NCI-H526 (cell line): ENCODE measurements around the gene RIMBP2.

ENCODE experiments used
- DNase-seq, 2 experiments: peaks; one replicate each; lab custom pipeline; 2025; lab: John Stamatoyannopoulos, UW

Gene RIMBP2

DNA sequence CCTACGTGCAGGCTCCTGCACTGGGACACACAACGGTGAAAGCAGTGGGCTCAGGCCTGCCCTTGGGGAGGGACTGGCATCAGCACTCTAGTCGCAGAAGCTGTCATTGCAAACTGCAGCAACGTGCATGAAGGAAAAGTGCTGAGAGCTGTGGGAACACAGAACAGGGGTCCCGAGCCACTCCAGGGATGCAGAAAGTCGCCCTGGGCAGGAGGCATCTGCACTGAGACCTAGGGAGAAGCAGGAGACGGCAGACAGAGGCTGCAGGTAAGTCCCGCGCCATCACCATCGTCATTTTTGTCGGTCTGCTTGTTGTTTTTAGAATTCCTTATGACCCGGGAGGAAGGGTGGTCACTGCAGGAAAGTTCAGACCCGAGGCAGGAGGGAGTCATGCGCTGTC is 21.6 kb upstream of the RIMBP2 start:
- DNase-seq: no peak

DNA sequence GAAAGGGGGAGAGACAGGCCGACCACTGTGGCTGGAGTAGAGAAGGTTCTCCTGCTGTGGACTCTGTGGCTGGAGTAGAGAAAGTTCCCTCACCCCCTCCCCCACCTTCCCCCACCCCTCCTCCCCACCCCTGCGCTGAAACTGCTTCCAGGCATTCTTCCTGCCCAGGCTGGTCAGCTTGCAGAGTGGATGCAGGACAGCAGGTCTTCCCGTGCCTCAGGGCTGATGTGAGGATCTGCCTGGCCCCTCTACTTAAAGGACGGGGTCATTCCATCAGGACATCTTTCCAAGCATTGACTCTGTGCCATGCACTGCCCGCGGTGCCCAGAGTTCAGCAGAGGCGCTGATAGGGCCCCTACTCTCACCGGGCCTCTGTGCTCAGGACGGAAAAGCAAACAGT is 13.2 kb upstream of the RIMBP2 start:
- no peak for DNase-seq

GRCh38 chr12:130728158-130729058 is 12.3 kb upstream of the RIMBP2 start:
- no peak for DNase-seq

GRCh38 chr12:130719263-130719859 is 3.3 kb upstream of the RIMBP2 start:
- DNase-seq: peak; percentile 30 to 52

GRCh38 chr12:130717752-130718151 is 1.7 kb upstream of the RIMBP2 start:
- no peak for DNase-seq

DNA sequence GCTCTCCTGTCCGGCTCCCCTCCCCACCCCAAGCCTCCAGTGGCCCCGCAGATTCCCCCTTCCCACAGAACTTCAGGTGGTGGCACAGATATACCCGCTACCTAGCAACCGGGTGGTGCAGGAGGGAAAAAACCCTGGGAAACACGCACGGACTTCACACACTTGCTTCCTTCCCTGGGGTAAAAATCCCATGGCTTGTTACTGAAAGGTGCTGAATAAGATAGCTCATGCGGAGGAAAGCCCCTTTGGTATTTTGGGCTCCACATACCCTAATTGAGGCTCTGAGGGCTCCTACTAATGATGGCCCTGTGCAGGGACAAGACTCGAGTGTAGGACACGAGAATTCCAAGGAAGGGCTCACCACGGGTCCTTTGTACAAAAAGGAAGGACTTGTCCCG is 869 bp upstream of the RIMBP2 start:
- DNase-seq: peak in 1 of 2 experiments; percentile 46

DNA sequence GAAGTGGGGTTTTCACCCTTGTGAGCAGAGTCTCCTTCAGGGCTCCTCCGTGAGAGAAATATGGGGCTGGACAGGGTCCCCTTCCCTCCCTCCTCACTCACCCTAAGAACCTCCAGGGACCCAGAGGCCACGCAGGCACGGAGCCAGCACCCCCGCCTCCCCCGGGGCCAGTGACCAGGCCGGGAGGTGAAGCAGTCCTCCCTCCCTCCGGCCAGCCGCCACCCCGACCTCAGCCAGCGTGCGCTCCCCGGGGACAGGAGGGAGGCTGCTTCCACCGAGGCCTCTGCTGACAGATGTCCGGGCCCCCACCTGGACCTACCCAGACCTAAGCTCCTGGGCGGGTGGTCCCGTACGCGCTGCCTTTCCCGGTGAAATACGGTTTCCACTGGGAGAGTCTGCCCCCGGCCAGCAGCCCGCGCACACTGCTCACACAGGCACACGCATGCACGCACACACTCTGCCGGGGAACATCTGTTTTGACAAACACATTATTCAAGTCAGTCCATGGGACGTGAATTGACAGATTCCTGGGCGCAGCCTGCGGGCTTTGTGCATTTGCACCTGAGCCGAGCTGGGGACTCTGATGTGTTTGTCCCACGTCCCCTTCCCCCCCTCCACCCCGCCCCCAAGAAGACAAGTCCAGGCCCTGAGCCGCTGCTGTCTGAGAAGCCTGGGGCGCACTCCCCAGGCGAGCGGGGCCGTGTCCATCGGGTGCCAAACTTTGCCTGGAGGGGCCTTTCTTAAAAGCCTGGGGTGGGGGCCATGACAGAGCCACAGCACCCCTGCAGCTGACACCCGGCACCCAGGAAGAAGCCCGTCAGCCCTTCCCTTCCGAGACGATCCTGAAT is 725 bp downstream of the RIMBP2 start:
- DNase-seq: peak; percentile 30 to 73

DNA sequence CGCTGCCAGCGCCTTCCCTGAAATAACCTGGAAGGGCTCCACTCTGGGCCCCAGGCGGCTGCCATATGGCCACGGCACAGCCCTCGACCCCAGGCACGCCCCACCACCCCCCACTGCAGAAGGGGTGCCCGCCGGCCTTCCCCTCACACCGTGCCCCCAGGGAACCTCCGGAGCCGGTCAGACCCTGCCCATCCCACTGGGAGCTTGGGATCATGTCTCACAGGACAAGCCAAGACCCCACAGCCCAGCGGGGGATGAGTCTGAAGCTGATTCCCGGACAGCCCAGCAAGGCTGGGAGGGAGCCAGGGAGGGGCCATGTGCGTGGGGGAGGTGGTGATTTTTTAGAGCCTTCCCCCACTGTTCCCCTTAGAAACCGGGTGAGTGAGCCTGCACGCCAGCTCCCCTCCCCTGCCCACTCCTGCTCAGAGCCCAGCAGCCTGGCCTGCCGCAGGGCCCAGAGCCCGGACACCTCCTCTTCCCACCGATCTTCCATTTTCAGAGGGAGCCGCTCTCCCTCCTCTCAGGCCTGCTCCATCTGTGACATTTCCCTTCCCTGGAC is 1.4 kb downstream of the RIMBP2 start:
- DNase-seq: peak in 1 of 2 experiments; percentile 55

DNA sequence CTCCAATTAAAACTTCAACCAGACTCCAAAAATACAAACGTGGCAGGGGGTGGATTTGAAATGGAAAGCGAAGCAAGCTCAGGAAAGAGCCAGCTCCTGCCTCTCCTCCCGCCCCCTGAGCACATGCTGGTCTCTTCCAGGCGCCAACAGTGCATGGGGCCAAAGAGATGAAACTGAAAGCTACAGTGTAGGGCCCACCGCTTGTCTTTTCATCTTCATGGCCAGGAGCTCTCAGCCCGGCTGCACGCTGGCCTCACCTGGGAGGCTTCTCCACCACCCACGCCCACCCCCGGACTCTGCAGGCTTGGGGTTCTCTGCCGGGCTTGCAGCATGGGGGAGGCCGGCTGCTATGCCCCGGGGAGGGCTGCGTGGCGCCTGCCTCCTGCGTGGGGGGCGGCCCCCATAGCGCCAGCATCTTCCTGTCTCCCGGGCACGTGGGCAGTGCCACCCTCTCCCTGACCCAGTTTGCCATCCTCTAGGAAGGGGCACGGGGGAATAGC is 2.0 kb downstream of the RIMBP2 start:
- peak in 1 of 2 experiments; percentile 64 for DNase-seq

DNA sequence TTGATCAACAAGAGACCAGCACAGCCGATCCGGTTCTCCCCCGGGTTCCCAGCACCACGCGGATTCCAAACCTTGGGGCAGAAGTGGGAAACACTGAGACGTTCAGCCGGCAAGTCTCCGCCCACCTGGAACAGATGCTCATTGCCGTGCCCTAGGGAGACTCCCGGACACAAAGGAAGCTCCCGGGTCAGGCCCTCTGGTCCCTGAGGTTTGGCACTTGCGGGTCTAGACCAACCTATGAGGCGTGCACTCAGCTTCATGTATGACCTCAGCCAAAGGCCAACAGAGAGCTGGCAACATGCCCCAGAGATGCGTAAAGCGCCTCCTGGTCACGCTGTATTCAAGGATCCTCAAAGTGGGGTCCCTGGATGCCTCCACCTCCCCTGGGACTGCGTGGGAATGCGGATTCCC is 2.5 kb downstream of the RIMBP2 start:
- peak; percentile 27 to 52 for DNase-seq

- no peak for DNase-seq
These were observed 3.6 kb downstream of the RIMBP2 start for GRCh38 chr12:130712346-130713065.

DNA sequence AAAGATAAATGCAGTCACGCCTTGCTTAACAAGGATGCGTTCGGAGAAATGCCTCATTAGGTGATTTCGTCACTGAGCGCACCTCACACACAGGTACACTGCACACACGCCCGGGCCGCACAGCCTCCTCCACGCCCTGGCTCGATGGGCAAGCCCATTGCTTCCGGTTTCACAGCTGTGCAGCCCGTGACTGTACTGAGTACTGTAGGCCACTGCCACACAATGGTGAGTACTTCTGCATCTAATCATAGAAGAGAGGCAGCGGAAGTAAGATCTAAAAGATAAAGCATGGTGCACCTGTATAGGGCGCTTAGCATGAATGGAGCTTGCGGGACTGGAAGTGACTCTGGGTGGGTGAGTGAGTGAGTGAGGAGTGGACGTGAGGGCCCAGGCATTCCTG is 4.3 kb downstream of the RIMBP2 start:
- peak; percentile 90 to 93 for DNase-seq

DNA sequence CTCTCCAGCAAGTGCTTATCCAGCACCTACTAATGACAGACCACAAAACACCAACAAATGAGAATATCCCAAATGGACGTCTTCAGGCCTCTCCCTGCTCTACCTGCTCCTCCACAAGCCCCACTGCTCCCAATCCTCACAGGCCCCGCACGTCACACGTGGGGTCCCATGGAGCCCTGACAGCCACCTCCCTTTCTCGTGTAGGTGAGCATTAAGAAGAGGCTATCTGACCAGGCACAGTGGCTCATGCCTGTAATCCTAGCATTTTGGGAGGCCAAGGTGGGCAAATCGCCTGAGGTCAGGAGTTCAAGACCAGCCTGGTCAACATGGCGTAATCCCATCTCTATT is 5.4 kb downstream of the RIMBP2 start:
- DNase-seq: no peak

DNA sequence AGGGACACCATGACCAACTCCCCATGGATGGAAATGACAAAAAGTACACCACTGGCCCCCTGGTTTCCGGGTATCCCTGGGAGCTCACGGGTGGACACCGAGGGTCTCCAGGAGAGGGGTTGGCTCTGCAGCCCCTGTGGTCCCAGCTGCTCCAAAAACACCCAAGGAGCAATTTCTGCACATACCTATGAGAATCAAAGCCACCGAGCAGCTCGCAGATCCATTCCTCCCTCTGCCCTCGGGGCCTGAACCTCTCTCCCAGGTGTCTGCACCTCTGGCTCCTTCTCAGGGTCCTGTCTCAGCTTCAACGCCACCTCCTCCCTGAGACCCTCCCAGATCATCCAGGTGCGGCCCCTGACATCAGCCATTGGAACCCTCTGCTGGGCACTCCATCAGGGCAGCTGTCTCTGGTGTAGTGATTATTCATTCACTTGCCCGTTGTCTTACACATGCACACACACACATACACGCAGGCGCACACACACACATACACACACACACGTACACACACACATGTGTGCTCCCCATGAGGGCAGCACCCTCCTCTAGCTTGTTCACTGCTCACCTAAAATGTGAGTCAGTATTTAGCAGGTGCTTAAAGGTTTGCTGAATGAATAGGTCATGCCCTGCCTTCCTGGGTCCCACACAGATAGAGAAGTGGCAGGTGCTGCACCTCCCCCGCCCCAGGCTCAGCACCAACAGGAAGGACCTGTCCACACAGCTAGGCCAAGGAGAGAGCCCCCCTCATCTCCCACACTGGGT is 5.9 kb downstream of the RIMBP2 start:
- DNase-seq: no peak

DNA sequence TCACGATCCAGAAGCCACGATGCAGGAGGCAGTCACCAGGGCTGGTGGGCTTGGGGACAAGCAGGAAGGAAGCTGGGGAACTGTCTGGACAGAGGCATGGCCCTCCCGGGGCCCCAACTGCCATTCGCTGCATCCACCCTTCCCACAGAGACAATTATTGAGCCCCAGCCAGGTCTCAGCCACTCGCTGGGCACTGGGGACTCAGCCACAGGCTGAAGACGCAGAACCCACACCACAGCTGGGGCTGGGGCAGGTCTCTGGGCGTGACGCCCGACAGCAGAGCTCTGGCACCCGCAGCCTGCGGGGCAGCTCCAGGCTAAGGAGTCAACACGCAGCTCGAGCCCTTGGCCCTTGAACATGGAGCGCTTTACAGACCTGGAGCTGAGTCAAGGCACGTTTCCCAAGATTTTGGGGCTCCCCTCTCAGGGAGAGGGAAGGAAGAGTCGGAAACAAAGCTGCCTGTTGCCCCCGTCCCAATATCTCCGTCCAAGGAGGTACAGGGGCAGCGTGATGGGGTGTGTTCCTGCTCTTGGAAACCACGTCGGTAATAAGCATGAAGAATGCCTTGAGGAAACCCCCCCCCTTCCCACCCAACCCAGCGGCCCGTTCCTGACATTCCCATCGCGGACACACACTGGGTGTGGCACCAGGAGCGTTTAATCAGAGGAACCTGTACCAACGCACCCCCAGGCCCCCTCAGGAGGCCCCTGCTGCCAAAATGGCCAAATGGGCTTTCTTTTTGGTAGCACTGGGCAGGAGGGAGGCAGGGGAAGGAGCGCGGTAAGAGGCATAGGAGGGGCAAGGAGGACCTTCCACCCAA is 6.7 kb downstream of the RIMBP2 start:
- no peak for DNase-seq

DNA sequence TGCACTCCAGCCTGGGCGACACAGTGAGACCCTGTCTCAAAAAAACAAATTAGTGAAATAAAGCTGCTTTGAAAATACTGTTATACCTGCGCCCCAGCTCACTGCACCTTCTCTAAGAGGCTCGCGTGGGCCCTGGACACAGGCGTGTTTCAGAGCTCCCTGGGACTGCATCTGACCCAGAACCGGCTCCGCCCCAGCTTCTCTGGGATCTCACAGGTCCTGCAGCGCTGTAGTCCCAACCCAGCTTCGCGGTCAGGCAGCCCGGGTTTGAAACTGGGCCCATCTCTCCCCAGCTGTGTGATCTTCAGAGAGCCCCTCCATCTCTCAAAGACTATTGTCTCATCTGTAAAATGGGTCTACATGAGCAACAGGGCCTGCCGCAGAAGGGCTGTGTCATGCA is 7.5 kb downstream of the RIMBP2 start:
- DNase-seq: no peak

DNA sequence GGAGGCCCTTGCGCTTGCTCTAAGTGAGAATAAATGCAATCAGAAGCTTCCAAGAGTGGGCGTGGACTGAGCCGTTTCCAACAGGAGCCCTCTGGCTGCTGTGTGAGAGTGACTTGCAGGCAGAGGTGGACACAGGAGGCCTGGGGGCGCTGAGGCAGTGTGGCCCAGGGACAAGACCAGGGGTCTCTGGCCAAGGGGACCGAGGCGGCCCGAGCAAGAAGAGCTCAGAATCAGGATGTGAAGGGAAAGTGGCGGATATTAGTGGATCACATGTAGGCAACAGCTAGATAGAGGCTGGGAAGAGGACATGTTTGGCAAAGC is 8.6 kb downstream of the RIMBP2 start:
- DNase-seq: no peak

DNA sequence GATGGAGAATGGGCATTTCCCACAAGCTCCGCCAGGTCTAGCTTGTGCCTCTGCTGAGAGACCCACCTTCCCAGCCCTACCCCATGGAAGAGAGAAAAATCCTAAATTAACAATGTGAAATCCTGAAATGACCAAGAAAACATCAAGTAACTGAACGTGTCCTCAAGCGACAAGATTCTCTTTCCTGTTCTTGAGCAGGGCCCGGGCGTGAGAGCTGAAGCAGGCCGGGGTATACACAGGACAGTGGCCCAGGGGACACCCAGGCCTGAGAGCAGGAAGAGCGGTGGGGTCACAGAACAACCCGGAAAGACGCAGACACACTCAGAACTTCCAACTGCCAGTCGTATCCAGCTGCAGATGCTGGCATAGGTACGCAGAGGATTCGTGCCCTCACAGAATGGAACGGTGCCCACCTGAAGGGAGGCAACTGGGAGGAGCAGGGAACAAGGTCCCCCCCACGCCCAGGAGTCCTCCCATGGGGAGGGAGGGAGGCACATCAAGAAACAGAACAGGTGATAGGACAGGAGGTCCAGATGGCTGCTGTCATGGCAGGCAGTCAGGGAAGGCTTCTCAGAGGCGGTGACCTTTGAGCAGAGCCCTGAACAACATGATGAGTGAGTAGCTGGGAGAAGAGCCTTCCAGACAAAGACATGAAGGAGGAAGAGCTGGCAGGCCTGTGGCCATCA is 9.1 kb downstream of the RIMBP2 start:
- no peak for DNase-seq

DNA sequence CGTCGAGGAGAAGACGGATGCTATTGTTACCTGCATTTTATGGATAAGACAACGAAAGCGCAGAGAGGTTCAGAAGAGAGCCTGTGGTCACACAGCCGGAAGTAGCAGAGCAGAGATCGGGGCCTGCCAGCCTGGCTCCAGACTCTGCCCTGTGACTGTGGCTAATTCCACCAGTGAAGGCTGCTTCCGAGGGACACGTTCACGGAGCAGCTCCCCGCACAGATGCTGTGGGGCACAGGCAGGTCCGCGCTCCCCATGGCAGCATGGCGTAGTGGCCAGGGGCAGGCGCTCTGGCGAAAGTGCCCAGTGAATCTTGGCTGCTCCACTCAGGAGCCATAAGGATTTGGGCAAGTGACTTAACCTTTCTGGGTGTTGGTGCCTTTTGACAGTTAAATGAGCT is 9.8 kb downstream of the RIMBP2 start:
- no peak for DNase-seq
